NCI-H774 (cell line): Measurements from ENCODE around the gene SLC38A4.

ENCODE experiments used
- DNase-seq: peaks from one replicate; lab custom pipeline; 2025; lab: John Stamatoyannopoulos, UW

The SLC38A4 gene

DNA sequence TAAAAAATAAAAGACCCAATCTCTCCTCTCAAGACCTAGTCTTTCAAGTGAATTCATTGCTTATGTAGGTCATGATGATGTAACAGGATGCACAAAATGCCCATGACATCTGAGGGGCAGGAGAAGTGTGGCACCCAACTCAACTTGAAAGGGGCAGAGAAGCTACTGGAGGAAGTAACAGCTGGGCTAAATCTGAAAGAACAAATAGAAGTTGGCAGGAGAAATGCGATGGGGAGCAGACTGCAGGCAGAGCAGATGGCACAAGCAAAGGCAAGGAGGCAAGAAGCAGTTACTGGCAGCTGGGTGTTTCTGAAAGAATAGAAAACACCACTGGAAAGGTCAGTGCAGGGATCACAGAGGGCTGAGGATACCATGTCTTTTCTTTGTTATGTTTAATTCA is 14.6 kb downstream of the SLC38A4 start:
- DNase-seq: no peak

DNA sequence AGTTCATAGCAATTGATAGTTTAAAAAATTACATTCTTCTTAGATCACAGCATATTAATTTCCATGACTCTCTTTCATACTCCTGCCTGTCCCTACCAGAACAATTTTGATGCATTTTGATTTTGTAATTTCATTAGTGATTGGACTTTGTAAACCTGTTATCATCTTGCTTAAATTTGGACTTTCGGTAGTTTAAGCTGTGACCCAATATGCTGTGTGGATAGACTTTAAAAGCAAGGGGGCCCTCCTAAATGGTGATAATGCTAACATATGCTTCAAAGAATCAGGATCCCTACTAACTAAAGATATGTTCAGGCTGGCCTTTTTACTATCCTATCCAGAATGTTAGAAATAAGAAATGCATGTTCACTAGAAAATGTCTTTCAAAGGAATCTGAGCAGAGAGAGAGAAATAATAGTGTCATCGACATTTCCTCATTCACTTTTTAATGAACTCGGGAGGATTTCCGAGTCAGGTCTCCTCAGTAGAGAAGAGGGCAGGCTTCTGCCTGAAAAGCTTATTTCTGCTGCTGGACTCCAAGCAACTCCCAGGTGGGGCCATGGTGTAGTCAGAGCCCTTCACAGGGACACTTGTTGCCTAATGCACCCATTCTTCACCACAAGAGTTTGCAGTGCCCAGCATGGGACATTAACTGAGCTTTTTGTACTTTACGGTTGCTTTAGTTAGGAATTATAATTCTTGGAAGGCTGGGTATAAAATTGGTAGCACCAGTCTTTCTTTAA is 16.7 kb downstream of the SLC38A4 start:
- DNase-seq: no peak

DNA sequence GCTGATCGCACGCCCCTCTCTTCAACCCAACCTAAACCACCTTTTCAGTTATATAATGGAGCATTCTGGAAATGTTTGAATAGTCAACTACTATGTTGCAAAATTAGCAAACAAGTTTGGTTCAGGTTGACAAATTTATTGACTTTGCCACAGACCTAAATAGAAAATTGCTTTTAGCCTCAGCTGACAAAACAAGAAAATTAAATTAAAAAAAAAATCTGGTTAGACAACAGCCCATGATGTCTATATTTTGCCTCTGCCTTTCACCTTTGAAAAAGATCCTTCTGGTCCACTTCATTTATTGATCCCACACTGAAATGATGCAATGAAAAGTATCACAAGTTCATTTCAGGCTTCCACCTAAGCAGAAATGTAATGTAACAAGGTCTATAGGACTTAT is 17.5 kb downstream of the SLC38A4 start:
- DNase-seq: no peak

DNA sequence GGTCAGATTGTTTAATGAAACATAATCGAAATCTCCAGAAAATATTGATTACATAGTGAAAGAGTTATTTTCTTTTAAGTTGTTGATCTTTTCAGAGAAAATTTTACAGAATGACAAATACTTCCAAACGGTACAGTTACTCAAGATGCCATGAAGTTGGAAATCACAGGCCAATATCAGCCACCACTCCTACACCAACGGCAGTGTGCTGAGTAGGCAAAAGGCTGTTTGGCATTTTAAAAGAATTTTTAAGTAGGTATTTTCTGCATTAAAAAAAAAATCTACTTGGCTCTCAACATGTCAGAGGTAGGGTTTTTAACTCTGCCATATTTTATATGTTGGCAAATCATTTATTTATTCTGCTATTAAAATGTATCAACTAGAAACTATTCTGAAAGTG is 21.7 kb downstream of the SLC38A4 start:
- DNase-seq: no peak

DNA sequence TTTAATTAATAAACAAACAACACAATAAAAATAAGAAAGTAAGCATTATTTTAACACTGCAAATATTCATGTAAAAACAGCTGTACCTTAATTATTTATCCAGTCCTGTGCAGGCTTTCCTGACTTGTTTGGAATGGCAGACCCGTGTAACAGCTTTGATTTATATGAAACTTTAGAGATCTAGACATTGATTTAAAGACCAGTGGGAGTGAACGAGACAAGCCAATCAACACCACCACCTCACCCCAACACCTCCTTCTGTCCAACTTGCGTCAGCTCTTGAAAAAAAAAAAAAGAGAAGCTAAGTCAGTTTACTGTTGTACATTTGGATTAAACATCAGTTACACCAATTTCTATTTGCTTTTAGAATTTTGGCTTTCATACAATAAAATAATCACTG is 22.3 kb downstream of the SLC38A4 start:
- DNase-seq: no peak

DNA sequence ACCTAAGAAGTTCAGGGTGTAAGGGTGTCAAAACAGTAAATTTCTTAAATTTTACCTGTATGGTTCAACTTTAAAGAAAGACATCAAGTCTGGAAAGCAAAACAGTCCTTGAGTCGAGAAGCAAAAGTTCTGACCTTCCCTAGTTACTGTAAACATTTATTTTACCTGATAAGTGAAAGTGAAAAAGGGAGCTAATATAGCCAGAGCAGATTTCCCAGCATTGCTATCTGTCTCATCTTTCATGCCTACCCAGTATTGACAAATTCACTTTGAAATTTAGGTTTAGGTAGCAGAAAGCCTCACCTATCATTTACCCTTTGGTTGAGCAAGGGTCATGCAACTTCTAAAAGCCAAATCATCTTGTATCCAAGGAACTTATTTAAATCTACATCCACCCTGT is 24.5 kb downstream of the SLC38A4 start:
- no peak for DNase-seq

DNA sequence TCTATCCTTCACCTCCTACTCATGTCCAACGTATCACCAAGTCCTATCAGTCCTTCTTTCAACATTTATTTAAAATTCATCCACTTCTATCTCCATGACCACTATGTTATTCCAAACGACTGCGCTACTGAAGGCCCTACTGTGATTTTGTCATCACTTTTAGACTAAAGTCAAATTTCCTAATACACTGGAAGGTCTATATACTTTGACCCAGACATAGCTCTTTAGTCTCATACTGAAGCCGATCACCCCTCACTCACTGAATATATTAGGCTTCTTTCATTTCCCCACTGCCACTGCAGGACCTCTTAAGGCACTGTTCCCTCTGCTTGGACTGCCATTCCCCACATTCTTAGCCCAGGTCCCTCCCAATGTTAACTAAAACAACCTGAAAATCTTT is 25.6 kb downstream of the SLC38A4 start:
- no peak for DNase-seq

DNA sequence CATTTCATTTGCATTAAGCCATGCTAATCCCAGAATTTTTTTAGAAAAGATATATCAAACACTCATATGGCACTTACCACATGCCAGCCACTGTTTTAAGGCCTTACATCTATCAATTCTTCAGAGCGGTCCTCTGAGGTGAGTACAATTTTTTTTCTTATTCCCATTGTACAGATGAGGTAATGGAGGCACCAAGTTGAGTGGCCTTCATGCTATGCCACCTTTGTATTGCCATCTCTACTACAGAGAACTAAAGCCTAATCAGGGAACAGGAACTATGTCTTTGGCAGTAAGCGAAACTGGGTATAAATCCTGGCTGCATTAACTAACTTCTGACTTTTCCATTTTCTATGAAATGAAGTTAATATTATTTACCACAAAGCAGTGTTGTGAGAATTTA is 27.1 kb downstream of the SLC38A4 start:
- no peak for DNase-seq

DNA sequence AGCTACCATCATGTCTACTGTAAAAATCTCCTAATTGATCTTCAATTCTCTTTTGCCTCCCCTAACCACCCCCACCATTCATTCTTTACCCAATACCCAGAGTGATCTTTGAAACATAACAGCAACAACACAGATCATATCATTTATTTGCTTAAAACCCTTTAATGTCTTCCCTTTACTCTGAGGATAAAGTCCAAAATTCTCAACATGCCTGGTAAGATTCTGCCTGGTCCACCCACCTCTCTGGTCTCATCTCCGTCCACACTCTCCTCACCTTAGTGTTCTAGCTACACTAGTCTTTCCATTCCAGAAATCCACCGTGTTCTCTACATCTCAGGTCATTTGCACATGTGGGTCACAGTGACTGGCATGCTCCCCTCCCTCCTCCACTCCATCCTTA is 27.7 kb downstream of the SLC38A4 start:
- no peak for DNase-seq

DNA sequence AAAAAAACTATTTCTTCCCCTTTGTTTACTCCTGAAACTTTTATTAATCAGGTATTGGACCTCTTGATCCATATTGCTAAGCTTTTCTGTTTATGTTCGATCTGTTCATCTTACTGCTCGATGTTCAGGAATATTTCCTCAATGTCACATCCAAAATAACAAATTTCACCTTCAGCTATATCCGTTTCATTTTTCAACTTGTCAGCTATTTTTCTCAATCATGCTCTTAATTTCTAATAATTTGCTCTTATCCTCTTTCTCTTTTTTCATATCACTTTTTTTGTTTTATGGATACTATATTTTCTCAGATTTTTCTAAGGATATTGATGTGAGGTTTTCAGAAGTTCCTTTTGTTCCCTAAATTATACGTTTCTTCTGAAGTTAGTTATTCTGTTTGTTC is 29.8 kb downstream of the SLC38A4 start:
- DNase-seq: no peak

DNA sequence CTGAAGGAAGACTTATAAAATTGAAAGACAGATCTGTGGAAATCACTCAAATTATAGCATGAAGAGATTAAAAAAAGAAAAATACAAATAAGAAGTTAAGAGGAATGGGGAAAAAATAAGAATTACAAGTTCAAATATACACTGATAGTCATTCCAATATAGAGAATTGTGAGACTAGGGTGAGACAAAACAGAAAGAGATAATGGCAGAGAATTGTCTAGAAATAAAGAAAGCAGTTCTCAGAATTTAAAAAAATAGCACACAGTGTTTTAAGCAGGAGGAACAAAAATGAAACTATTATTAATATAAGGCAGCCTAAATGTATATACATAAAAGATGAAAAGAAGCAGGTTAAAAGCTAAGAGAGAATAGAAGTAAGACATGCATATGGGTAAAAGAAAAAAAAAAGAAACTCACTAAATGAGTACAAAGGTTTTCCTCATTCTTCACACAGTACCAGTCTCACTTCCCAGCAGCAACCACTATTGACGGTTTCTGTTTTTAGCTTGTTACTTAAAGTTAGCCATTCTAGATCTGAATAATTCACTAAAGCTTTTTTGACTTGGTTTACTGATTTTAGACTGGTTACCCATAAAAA is 31.1 kb downstream of the SLC38A4 start:
- no peak for DNase-seq

DNA sequence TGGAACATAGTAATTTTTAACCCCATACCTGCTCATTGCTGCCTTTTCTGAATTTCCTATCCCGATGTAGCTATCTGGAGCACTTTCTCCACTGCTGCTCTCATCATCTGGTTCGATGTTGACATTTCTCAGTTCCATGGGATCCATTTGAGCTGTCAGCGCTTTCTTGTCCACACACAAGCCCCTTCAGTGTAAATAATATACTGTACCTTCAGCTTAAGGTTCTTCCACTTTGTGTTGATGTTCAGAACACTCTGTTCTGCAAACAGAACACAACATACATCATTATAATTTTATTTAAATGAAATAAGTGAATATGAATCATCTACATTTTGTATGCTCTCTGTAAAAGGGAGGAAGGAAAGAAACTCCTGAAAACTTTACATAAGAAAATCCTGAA is 32.9 kb downstream of the SLC38A4 start:
- DNase-seq: no peak

DNA sequence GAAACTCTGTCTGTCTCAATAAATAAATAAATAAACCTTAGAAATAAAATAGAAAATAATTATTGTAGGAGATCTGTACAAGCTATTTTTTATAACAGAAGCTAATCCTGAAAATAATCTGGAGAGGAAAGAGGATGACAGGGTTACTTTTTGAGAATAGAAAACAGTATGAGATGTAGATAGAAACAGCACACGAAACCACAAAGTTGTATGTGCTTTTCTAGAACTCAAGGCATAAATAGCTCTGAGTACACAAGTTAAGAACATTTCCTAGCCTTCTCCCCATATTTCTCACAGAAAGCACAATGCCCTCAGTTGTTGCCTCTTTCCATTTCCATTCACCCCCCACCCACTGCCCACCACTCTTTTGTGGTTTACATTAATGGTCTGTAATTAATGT is 35.7 kb downstream of the SLC38A4 start:
- DNase-seq: no peak

DNA sequence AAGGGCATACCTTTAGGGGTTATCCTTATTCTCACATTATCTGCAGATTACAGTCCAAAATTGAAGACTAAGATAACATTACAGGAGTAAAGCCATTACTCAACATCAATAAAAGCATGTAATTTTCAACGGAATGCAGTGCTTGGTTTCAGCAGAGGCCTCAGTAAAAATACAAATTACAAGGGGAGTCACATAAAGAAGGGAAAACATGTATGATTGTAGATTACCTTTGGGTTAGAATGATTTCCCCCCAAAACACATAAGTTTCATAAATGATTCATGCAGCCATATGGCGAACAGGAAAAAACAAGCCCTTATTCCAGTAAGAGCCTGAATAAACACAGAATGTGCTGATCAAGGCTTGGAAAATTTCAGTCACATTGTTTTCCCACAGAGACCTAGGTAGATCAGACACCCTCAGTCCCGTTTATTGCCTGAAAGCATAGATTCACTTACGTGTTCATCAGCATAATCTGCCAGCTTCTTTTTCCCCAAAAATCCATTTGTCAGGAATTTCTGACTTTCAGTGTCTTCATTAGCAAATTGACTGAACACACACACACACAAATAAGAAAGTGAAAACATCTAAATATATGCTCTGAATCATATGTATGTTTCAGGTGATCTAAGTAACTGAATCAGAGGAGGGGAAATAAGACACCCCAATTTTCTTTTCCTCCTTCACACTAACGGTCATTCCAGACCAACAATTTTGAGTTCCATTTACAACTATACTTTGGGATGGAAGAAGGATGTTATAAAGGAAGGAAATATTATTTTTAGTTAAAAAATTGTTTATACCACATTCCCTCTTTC is 37.5 kb downstream of the SLC38A4 start:
- no peak for DNase-seq

DNA sequence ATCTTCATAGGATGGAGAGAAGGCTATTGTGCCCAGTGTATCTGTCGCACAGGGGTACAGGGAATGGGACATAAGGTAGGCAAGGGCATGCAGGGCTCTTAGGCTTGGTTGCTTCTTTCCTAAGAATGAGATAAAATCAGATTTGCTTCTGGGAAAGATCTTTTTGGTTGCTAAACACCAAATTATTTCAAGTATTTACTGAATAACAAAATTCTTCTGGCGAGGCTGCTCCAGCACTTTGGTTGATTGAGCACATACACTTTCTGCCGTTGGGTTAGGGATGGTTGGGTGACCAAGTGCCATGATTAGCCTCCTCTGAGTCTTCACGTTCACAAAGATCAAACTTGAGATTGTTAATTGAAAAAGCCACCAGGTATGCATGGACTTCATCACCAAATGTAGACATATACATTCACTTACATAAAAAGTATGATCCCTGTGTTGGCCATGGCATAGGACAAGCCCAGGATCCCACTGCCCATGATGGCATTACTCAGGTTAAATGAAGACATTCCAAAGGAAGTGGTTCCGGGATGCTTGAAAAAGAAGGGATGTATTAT is 38.2 kb downstream of the SLC38A4 start:
- no peak for DNase-seq

DNA sequence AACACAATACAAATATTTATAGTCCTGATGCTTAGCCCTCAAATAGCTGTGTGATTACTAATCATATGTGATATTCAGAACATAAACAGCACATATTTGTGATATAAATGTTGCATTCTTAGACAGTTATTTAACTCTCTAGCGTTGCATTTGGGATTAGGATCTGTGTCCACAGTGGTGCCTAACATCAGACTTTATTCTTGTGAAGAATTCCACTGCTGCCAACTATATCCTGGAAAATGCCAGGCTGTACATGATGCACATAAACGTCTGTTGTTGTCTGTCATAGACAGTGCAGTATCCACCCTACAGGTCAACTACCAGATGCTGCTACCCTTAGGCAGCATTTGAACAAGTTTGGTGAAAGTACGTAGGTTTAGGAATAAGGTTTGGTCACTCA is 39.0 kb downstream of the SLC38A4 start:
- no peak for DNase-seq

DNA sequence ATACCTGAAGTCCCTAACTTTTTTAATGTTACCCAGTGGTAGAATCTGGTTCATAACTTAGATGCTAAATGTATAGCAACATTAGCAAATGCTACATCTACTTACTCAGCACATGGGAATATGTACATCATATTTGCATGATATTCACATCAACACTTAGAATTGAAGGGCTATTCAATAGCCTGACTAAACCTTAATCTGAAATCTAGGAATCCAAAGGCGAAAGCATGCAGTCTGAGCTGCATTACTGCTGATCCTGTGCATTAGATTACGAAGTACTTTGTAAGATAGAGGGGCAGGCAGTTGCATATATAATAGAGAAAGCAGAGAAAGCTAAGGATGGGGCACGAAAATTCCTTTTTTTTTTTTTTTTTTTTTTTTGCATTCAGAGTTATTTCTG is 40.4 kb downstream of the SLC38A4 start:
- DNase-seq: no peak

DNA sequence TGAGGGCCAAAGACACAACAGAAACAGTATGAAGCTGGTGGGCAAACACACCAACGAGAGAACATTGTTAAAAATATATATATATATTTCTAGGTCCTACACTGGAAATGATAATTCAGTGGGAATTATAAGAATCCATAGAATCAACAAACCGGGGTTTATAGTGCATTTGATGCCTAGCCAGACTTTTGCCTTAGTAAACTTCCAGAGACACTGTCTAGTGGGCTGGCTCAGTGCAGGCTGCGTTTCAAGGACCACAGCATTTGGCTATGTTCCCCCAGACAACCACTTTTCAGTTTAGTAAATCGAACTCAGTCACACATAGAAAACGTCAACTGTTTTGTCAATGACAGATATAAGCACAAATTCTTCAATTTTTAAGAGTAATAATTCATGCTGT is 41.9 kb downstream of the SLC38A4 start:
- DNase-seq: no peak

DNA sequence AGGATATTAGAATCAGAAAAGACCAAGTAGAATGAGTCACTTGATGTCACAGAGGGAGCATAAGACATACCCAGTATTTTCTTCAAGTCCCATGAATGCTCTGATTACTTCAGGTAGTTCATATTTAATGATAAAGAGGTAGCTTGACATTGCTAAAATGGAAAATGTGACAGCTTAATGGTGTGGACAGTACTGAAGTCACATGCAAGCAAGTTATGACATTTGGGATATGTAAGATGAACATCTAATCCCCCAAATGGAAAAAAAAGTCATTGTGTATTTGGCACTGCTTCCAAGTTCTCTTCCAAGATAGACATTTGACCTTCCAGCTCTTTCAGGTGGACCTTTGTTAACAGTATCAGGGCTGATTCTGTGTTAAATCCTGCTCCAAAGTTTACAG is 45.9 kb downstream of the SLC38A4 start:
- no peak for DNase-seq

DNA sequence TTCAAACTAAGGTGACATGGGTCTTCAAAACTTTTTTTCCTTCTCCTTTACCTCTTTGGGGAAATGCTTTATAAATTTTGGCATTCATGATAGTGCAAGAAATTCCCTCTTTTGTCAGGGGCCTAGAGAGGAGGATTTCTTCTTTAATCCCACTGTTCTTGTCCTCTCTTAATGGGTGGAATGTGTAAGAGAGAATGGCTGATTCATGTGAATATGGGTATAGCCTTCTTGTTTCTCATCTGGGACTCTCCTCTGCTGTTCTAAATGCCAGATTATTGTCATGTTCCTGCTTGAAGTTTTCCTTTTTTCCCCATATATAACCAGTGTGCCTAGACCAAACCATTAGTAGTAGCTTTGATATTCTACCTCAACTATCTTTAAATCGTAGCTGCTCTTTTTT is 46.7 kb downstream of the SLC38A4 start:
- DNase-seq: no peak

DNA sequence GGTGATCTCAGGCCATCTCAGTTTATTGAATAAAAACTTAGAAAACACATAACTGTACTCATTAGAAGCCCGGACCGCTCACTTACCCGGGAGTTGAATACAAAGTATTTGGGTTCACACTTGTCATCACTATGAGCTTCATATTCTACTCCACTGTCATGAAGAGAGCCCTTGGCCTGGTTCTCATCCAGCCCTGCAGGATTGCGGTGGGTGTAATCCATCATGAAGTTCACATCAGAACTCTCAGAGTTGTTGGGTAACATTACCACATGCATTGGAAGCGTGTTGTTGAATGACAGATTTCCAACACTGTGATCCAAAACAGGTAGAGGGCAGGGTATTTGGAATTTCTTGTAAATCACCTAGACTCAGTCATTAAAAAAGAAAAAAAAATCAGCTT is 47.4 kb downstream of the SLC38A4 start:
- no peak for DNase-seq

DNA sequence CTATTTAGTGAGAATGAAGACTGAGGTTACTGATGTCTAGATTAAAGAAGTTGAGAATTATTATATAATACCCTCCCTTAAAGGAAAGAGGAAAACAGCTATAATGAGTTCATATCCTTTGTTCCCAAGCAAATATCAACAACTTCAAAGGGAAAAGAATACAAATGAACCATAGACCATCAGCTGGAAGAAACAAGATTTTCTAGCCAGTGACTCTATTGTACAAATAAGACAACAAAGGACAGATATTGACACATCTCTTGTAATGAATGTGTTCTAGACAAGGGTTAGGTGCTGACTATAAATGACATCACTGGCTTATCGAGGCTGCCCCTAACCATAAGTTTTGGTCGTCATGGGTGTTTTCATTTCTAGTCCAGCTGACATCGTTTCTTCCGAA is 48.2 kb downstream of the SLC38A4 start:
- DNase-seq: peak; percentile 58

DNA sequence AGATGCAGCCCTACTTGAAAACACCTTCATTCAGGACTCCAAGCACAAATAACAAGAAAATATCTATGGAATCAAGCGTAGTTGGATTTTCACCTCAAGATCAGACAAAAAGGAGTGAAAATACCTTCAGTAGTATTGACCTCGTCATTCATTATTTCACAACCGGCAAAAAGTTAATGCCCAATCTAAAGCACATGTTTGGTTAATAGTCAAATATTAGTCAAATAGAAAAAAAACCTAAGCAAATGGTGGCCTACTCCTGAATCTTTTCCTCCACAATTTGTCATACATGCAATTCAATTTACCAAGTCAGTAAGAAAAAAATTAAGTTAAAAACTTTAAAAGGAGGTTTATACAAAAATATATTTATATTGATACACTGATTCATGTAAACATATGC is 50.0 kb downstream of the SLC38A4 start:
- DNase-seq: no peak
